Osteoblast (primary cell): ENCODE data around the gene MAN2A2. TPM values are rescaled to one million over a fixed set of nuclear protein-coding genes. Genes with fewer than 3 reads are reported as not detected.

Experiments used
- DNase-seq: peaks from one replicate; pipeline ENCODE4 v3.0.0; 2011; ENCODE audit warnings: low spot score, mixed read lengths; ENCODE audit not compliant: insufficient read length; ENCODE audit errors: missing footprints
- H2AFZ ChIP-seq: 2 replicates; pipeline ENCODE4 v1.6.0; 2011; ENCODE audit warnings: mild to moderate bottlenecking, low read length
- H3K27ac ChIP-seq: 2 replicates; pipeline ENCODE4 v1.5.1; 2011; ENCODE audit warnings: mild to moderate bottlenecking, low read depth, low read length, moderate library complexity
- H3K27me3 ChIP-seq: 2 replicates; pipeline ENCODE4 v1.6.0; 2012; ENCODE audit warnings: mild to moderate bottlenecking, control low read depth, inconsistent platforms, low read length, moderate library complexity; ENCODE audit not compliant: insufficient read depth
- H3K36me3 ChIP-seq: 2 replicates; pipeline ENCODE4 v1.5.1; 2011; ENCODE audit warnings: mild to moderate bottlenecking, low read length, control low read depth, moderate library complexity; ENCODE audit not compliant: insufficient read depth
- H3K4me1 ChIP-seq: 2 replicates; pipeline ENCODE4 v1.5.1; 2011; ENCODE audit warnings: mild to moderate bottlenecking, low read length, control low read depth, moderate library complexity; ENCODE audit not compliant: insufficient read depth
- H3K4me2 ChIP-seq: 2 replicates; pipeline ENCODE4 v1.6.0; 2011; ENCODE audit warnings: mild to moderate bottlenecking, low read length; ENCODE audit not compliant: insufficient read depth
- H3K4me3 ChIP-seq: fragments of 200-600 bp; sonication (generic); 3 replicates; pipeline ENCODE4 v1.5.1; 2012; ENCODE audit warnings: mild to moderate bottlenecking, low read length, inconsistent platforms; ENCODE audit not compliant: insufficient read depth
- H3K79me2 ChIP-seq: 2 replicates; pipeline ENCODE4 v1.6.0; 2012; ENCODE audit warnings: mild to moderate bottlenecking, low read length, control low read depth, inconsistent platforms; ENCODE audit not compliant: insufficient read depth
- H3K9me3 ChIP-seq: 2 replicates; pipeline ENCODE4 v1.5.1; 2011; ENCODE audit warnings: low read depth, low read length, control low read depth
- H4K20me1 ChIP-seq: 2 replicates; pipeline ENCODE4 v1.6.0; 2012; ENCODE audit warnings: mild to moderate bottlenecking, low read length, control low read depth; ENCODE audit not compliant: insufficient read depth
- CTCF ChIP-seq: IDR thresholded peaks from 2 replicates; pipeline ENCODE4 v1.5.1; 2011; ENCODE audit warnings: mild to moderate bottlenecking, low read depth, low read length, moderate library complexity; ENCODE audit errors: extremely low read depth
- total RNA-seq: library from RNA; depleted of rRNA; stranded (reverse); fragments of >200 nt; gene quantifications from 2 replicates; pipeline ENCODE4 v1.2.3, GENCODE V29; 2012

Gene MAN2A2
- total RNA-seq, 1 donor, result 15.2 TPM

DNA sequence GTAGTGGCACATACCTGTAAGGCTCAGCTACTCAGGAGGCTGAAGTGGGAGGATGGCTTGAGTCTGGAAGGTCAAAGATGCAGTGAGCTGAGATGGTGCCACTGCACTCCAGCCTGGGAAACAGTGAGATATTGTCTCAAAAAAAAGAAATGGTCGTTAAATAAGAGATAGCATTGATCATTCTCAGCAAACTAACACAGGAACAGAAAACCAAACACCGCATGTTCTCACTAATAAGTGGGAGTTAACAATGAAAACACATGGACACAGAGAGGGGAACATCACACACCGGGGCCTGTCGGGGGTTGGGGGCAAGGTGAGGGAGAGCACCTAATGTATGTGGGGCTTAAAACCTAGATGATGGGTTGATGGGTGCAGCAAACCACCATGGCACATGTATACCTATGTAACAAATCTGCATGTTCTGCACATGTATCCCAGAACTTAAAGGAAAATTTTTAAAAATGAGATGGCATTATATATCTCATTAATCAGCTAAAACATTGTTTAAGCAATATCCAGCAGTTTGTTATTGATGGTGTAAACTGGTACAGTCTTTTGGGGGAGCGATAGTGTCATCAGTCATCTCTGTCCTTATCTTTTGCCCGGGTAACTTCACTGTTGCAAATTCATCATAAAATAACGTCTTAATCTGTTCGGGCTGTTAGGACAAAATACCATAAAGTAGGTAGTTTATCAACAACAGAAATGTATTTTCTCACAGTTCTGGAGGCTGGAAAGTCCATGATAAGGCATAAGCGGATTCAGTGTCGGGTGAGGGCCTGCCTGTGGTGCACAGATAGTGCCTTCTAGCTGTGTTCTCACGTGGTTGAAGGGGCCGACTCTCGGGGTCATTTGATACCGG is 1.7 kb upstream of the MAN2A2 start:
- no peaks in the 10 kb centered on the region for H3K9me3 ChIP-seq
- TF ChIP-seq CTCF, result no peak
- H2AFZ ChIP-seq, result peak overlapping the region; percentile 89
- H3K4me1 ChIP-seq, result peaks cover 7% of the 10 kb centered on the region
- peak overlapping the region; percentile 63 for H3K4me2 ChIP-seq
- no peak overlapping the region for H3K27ac ChIP-seq
- peak; percentile 10 for DNase-seq
- H3K27me3 ChIP-seq, result no peaks in the 10 kb centered on the region
- peak overlapping the region; percentile 78 for H3K4me3 ChIP-seq
- no peaks in the 10 kb centered on the region for H3K79me2 ChIP-seq
- peaks cover 5% of the 10 kb centered on the region for H3K36me3 ChIP-seq
- peaks cover 3% of the 10 kb centered on the region for H4K20me1 ChIP-seq

DNA sequence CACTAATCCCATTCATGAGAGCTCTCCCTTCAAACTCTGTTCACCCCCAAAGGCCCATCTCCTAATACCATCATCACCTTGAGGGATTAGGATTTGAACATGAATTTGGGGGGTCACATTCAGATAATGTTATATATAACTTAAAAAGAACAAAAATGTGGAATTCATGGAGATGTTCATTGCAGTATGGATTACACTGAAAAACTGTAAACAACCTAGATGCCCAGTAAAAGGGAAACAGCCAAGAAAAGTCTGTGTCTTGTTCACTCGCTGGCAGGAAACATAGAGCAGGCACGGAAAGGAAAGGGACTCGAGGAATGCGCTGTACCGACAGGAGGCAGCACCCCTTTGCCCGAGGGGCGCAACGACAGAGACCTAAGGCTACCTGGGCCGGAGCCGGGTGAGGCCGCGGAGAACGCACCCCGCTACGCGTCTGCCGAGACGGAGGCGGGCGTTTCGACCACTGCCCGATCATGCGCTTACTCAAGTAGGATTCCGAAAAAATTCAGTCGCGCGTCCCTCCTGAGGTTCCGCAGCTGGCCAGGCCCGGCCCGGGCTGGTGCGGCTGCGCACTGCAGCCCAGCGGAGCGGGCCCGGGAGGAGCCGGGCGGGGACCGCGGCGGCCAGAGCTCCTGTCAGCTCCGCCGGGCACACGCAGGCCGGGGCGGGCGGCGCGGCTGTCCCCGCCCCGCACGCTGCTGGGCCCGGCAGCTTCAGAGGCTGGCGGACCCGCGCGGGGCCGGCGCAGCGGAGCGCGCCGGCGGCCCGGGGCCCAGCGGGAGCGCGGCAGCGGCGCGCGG is 862 bp upstream of the MAN2A2 start:
- H2AFZ ChIP-seq, result peak overlapping the region; percentile 89
- no peaks in the 10 kb centered on the region for H3K79me2 ChIP-seq
- peaks cover 12% of the 10 kb centered on the region for H3K36me3 ChIP-seq
- peak; percentile 100 for DNase-seq
- peak overlapping the region; percentile 44 for H3K27ac ChIP-seq
- peak; percentile 67 for TF ChIP-seq CTCF
- no peaks in the 10 kb centered on the region for H3K27me3 ChIP-seq
- no peaks in the 10 kb centered on the region for H3K9me3 ChIP-seq
- H3K4me1 ChIP-seq, result peaks cover 7% of the 10 kb centered on the region
- peak overlapping the region; percentile 78 for H3K4me3 ChIP-seq
- peaks cover 3% of the 10 kb centered on the region for H4K20me1 ChIP-seq
- peak overlapping the region; percentile 63 for H3K4me2 ChIP-seq

DNA sequence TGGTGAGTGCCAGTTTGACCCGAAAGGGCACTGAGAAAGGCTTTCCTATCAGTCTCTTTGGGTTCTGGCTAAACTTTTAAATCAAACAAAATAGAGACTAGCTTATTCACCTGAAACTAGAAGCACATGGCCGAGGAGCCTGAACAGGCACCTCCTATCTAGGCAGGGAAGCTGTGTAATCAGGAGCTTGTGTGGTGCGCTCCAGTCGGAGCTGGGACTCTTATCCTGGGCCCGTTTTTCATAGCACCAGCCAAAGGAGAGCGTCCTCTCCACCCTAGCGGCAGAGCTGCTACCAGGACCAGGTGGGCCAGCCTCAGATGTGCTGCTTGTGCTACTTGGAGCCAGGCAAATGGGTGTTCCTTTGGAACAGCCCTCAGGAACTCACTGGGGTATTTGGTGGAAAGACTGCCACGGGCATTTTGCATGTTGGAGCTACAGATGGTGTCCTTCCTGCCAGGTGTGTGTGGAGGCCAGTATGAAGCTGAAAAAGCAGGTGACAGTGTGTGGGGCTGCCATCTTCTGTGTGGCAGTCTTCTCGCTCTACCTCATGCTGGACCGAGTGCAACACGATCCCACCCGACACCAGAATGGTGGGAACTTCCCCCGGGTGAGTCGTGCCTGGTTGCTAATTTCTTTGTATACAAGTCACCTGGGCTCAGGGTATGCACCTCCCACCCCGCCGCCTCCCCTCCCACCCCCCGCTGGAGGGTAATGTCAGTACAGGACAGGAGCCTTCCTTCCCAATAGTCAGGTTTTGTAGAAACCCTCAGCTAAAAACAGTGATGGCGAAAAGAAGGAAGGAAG is 833 bp downstream of the MAN2A2 start:
- Histone ChIP-seq H4K20me1 (peaks cover 3% of the 10 kb centered on the region), H3K36me3 (peaks cover 12% of the 10 kb centered on the region), H3K4me1 (peaks cover 7% of the 10 kb centered on the region), H3K4me2 (peak overlapping the region; percentile 85), H3K27me3 (no peaks in the 10 kb centered on the region), H3K4me3 (peak overlapping the region; percentile 78), H3K9me3 (no peaks in the 10 kb centered on the region), H2AFZ (peak overlapping the region; percentile 83), H3K79me2 (no peaks in the 10 kb centered on the region), H3K27ac (no peak overlapping the region)
- no peak for TF ChIP-seq CTCF
- DNase-seq, result peak; percentile 73
